Activated T-helper 2 cell treated with anti-CD3 and anti-CD28 coated beads, Interferon-gamma antibody, Interleukin-2, Interleukin-4, amounts not matched to agents 10 μg/mL and 5 μg/mL and 100 μg/mL, durations not matched to agents 14 hours and 24 hours and 36 hours (primary cell): Measurements from ENCODE around the gene LRRC15. TPM values are rescaled to one million over a fixed set of nuclear protein-coding genes. Genes with fewer than 3 reads are reported as not detected.

ENCODE experiments used
- DNase-seq: peaks from one replicate; pipeline ENCODE4 v3.0.0; 2021; ENCODE audit warnings: low spot score
- H3K27ac Mint-ChIP-seq: one replicate; pipeline ENCODE4 v1.8.0; 2021; ENCODE audit warnings: mixed read lengths
- H3K27me3 Mint-ChIP-seq: one replicate; pipeline ENCODE4 v1.8.0; 2021; ENCODE audit warnings: low read depth, mixed read lengths
- H3K36me3 Mint-ChIP-seq: one replicate; pipeline ENCODE4 v1.8.0; 2021; ENCODE audit warnings: low read depth, mixed read lengths
- H3K4me1 Mint-ChIP-seq: one replicate; pipeline ENCODE4 v1.8.0; 2021; ENCODE audit warnings: low read depth, mixed read lengths
- H3K4me3 Mint-ChIP-seq: one replicate; pipeline ENCODE4 v1.8.0; 2021; ENCODE audit warnings: low read depth, mild to moderate bottlenecking, moderate library complexity, mixed read lengths
- H3K9me3 Mint-ChIP-seq: one replicate; pipeline ENCODE4 v1.8.0; 2021; ENCODE audit warnings: mixed read lengths
- intact Hi-C: fragments of 100-400 bp; cut with micrococcal nuclease; formaldehyde crosslinking; loops from one replicate; pipeline ENCODE4 v1.15.1; 2023
- total RNA-seq: library from RNA; stranded (reverse); gene quantifications from 2 replicates; pipeline ENCODE4 v1.2.3, GENCODE V29; 2022

The LRRC15 gene
- total RNA-seq, 1 donor from 2014 or later: not detected

- intact Hi-C loops: loop anchor here (5.0 kb wide), 3 partner anchors 236 to 291 kb away; partner anchors contain the start of genes FAM43A, HES1 and TMEM44
- Mint-ChIP-seq H3K27ac (peak overlapping the region; percentile 55), H3K4me3 (peak overlapping the region; percentile 71), H3K36me3 (no peaks in the 10 kb centered on the region), H3K27me3 (peaks cover 32% of the 10 kb centered on the region), H3K4me1 (peaks cover 34% of the 10 kb centered on the region), H3K9me3 (no peaks in the 10 kb centered on the region)
- no peak for DNase-seq
Measured at GRCh38 chr3:194396539-194396858, 27.0 kb upstream of the LRRC15 start.

GRCh38 chr3:194395778-194396538, 26.4 kb upstream of the LRRC15 start:
- peaks cover 37% of the 10 kb centered on the region for H3K27me3 Mint-ChIP-seq
- peak; percentile 48 for DNase-seq
- H3K4me1 Mint-ChIP-seq: peaks cover 34% of the 10 kb centered on the region

GRCh38 chr3:194395212-194395611, 25.7 kb upstream of the LRRC15 start:
- H3K27ac Mint-ChIP-seq: no peak overlapping the region
- peak overlapping the region; percentile 71 for H3K4me3 Mint-ChIP-seq
- intact Hi-C loops: loop anchor here (5.0 kb wide), 3 partner anchors 237 to 292 kb away; partner anchors contain the start of genes FAM43A, HES1 and TMEM44
- peaks cover 4% of the 10 kb centered on the region for H3K36me3 Mint-ChIP-seq
- H3K27me3 Mint-ChIP-seq: peaks cover 43% of the 10 kb centered on the region
- H3K4me1 Mint-ChIP-seq: peaks cover 34% of the 10 kb centered on the region
- H3K9me3 Mint-ChIP-seq: peaks cover 12% of the 10 kb centered on the region
- DNase-seq: no peak

More at GRCh38 chr3:194395778-194396538, 26.4 kb upstream of the LRRC15 start:
- H3K27ac Mint-ChIP-seq: peak overlapping the region; percentile 55
- peak overlapping the region; percentile 71 for H3K4me3 Mint-ChIP-seq
- intact Hi-C loops: loop anchor here (5.0 kb wide), 3 partner anchors 236 to 291 kb away; partner anchors contain the start of genes FAM43A, HES1 and TMEM44
- H3K36me3 Mint-ChIP-seq: peaks cover 1% of the 10 kb centered on the region
- peaks cover 5% of the 10 kb centered on the region for H3K9me3 Mint-ChIP-seq

- H3K36me3 Mint-ChIP-seq: peaks cover 4% of the 10 kb centered on the region
Measured at GRCh38 chr3:194392576-194392975, 23.0 kb upstream of the LRRC15 start.

GRCh38 chr3:194390835-194391234, 21.3 kb upstream of the LRRC15 start:
- Mint-ChIP-seq H3K27ac (no peak overlapping the region), H3K4me3 (no peak overlapping the region), H3K4me1 (peaks cover 9% of the 10 kb centered on the region), H3K36me3 (peaks cover 4% of the 10 kb centered on the region), H3K27me3 (peaks cover 34% of the 10 kb centered on the region), H3K9me3 (peaks cover 12% of the 10 kb centered on the region)
- no peak for DNase-seq
- intact Hi-C loops: no loop called here

More at GRCh38 chr3:194392576-194392975, 23.0 kb upstream of the LRRC15 start:
- Mint-ChIP-seq H3K9me3 (peaks cover 12% of the 10 kb centered on the region), H3K4me3 (no peak overlapping the region), H3K27ac (no peak overlapping the region), H3K4me1 (peaks cover 20% of the 10 kb centered on the region), H3K27me3 (peaks cover 38% of the 10 kb centered on the region)
- no peak for DNase-seq
- intact Hi-C loops: no loop called here

- intact Hi-C loops: no loop called here
- H3K4me3 Mint-ChIP-seq: no peak overlapping the region
- H3K4me1 Mint-ChIP-seq: no peaks in the 10 kb centered on the region
- H3K36me3 Mint-ChIP-seq: peaks cover 4% of the 10 kb centered on the region
- no peak overlapping the region for H3K27ac Mint-ChIP-seq
- peaks cover 26% of the 10 kb centered on the region for H3K27me3 Mint-ChIP-seq
- no peak for DNase-seq
- peaks cover 12% of the 10 kb centered on the region for H3K9me3 Mint-ChIP-seq
Measured at GRCh38 chr3:194389269-194389668, 19.7 kb upstream of the LRRC15 start.

- DNase-seq: no peak
- intact Hi-C loops: no loop called here
- peaks cover 12% of the 10 kb centered on the region for H3K9me3 Mint-ChIP-seq
- no peak overlapping the region for H3K4me3 Mint-ChIP-seq
- peaks cover 26% of the 10 kb centered on the region for H3K27me3 Mint-ChIP-seq
- H3K27ac Mint-ChIP-seq: no peak overlapping the region
- H3K4me1 Mint-ChIP-seq: no peaks in the 10 kb centered on the region
- peaks cover 4% of the 10 kb centered on the region for H3K36me3 Mint-ChIP-seq
Measured at GRCh38 chr3:194387926-194388418, 18.4 kb upstream of the LRRC15 start.

- no peak for DNase-seq
- Mint-ChIP-seq H3K4me3 (no peak overlapping the region), H3K4me1 (no peaks in the 10 kb centered on the region), H3K27me3 (peaks cover 24% of the 10 kb centered on the region), H3K9me3 (peaks cover 12% of the 10 kb centered on the region), H3K36me3 (peaks cover 4% of the 10 kb centered on the region), H3K27ac (no peak overlapping the region)
- intact Hi-C loops: no loop called here
Measured at GRCh38 chr3:194387276-194387675, 17.7 kb upstream of the LRRC15 start.

GRCh38 chr3:194386648-194387047, 17.1 kb upstream of the LRRC15 start:
- no peak overlapping the region for H3K27ac Mint-ChIP-seq
- H3K4me1 Mint-ChIP-seq: no peaks in the 10 kb centered on the region
- H3K4me3 Mint-ChIP-seq: no peak overlapping the region
- H3K36me3 Mint-ChIP-seq: peaks cover 4% of the 10 kb centered on the region
- peaks cover 12% of the 10 kb centered on the region for H3K9me3 Mint-ChIP-seq
- H3K27me3 Mint-ChIP-seq: peaks cover 24% of the 10 kb centered on the region
- intact Hi-C loops: no loop called here
- no peak for DNase-seq

GRCh38 chr3:194386066-194386465, 16.5 kb upstream of the LRRC15 start:
- peaks cover 21% of the 10 kb centered on the region for H3K27me3 Mint-ChIP-seq
- no peak overlapping the region for H3K4me3 Mint-ChIP-seq
- no peak for DNase-seq
- H3K36me3 Mint-ChIP-seq: peaks cover 4% of the 10 kb centered on the region
- no peaks in the 10 kb centered on the region for H3K4me1 Mint-ChIP-seq
- intact Hi-C loops: no loop called here
- peaks cover 8% of the 10 kb centered on the region for H3K9me3 Mint-ChIP-seq
- H3K27ac Mint-ChIP-seq: no peak overlapping the region

GRCh38 chr3:194384569-194385001, 15.0 kb upstream of the LRRC15 start:
- DNase-seq: no peak
- no peak overlapping the region for H3K27ac Mint-ChIP-seq
- no peaks in the 10 kb centered on the region for H3K4me1 Mint-ChIP-seq
- no peak overlapping the region for H3K4me3 Mint-ChIP-seq
- intact Hi-C loops: no loop called here
- H3K36me3 Mint-ChIP-seq: no peaks in the 10 kb centered on the region
- H3K9me3 Mint-ChIP-seq: no peaks in the 10 kb centered on the region
- H3K27me3 Mint-ChIP-seq: peaks cover 13% of the 10 kb centered on the region

- no peaks in the 10 kb centered on the region for H3K9me3 Mint-ChIP-seq
- no peak overlapping the region for H3K4me3 Mint-ChIP-seq
- H3K36me3 Mint-ChIP-seq: no peaks in the 10 kb centered on the region
- H3K27me3 Mint-ChIP-seq: peaks cover 10% of the 10 kb centered on the region
- no peaks in the 10 kb centered on the region for H3K4me1 Mint-ChIP-seq
- H3K27ac Mint-ChIP-seq: no peak overlapping the region
- no peak for DNase-seq
- intact Hi-C loops: no loop called here
Measured at GRCh38 chr3:194384156-194384555, 14.6 kb upstream of the LRRC15 start.

- Mint-ChIP-seq H3K9me3 (no peaks in the 10 kb centered on the region), H3K27me3 (peaks cover 13% of the 10 kb centered on the region), H3K36me3 (no peaks in the 10 kb centered on the region), H3K4me3 (no peak overlapping the region), H3K27ac (no peak overlapping the region), H3K4me1 (no peaks in the 10 kb centered on the region)
- no peak for DNase-seq
- intact Hi-C loops: no loop called here
Measured at GRCh38 chr3:194383276-194383940, 13.9 kb upstream of the LRRC15 start.
